CD14-positive monocyte (primary cell): Measurements from ENCODE around the gene ECM2. TPM values are rescaled to one million over a fixed set of nuclear protein-coding genes. Genes with fewer than 3 reads are reported as not detected.

Source experiments
- DNase-seq, 3 donors: peaks; one replicate each; pipeline ENCODE4 v3.0.0-alpha.2; 2011 to 2022
- H2AFZ ChIP-seq: 2 replicates; pipeline ENCODE4 v1.6.0; 2012; ENCODE audit warnings: mild to moderate bottlenecking, low read depth, low read length, inconsistent platforms; ENCODE audit not compliant: insufficient read depth, poor library complexity, severe bottlenecking
- H3K27ac ChIP-seq, 2 donors: 1 replicate in 1 of 2; 2 replicates in 1 of 2; pipeline ENCODE4 v1.5.1; 2012 to 2013; ENCODE audit warnings: low read length in 2 of 2, control low read depth in 1 of 2, inconsistent platforms in 1 of 2, low read depth in 1 of 2, mild to moderate bottlenecking in 1 of 2
- H3K27me3 ChIP-seq, 2 donors: one replicate each; pipeline versions ENCODE4 v1.6.0 to v1.6.1; 2011 to 2013; ENCODE audit warnings: low read length in 2 of 2; ENCODE audit not compliant: control insufficient read depth in 2 of 2, insufficient read depth in 2 of 2
- H3K36me3 ChIP-seq, 2 donors: replicated peaks in 1 of 2; 1 replicate in 1 of 2; 2 replicates in 1 of 2; pipeline versions ENCODE4 v1.5.1 to v1.6.1; 2012 to 2013; ENCODE audit warnings: low read length in 2 of 2, control low read depth in 1 of 2, inconsistent platforms in 1 of 2, mild to moderate bottlenecking in 1 of 2; ENCODE audit not compliant: insufficient read depth in 2 of 2, control insufficient read depth in 1 of 2
- H3K4me1 ChIP-seq, 2 donors: 1 replicate in 1 of 2; 2 replicates in 1 of 2; pipeline versions ENCODE4 v1.5.1 to v1.6.1; 2012 to 2013; ENCODE audit warnings: low read length in 2 of 2, control low read depth in 1 of 2, inconsistent platforms in 1 of 2, mild to moderate bottlenecking in 1 of 2, moderate library complexity in 1 of 2; ENCODE audit not compliant: insufficient read depth in 2 of 2, control insufficient read depth in 1 of 2
- H3K4me2 ChIP-seq: replicated peaks from 2 replicates; pipeline ENCODE3; 2012; ENCODE audit warnings: low read length, moderate library complexity, mild to moderate bottlenecking; ENCODE audit not compliant: poor library complexity, severe bottlenecking; ENCODE audit errors: extremely low read depth
- H3K4me3 ChIP-seq, 3 experiments: fragments of 200-600 bp in 1 of 3; sonication (generic) in 1 of 3; replicated peaks in 1 of 3; 1 replicate in 2 of 3; 2 replicates in 1 of 3; pipeline ENCODE4 v1.5.1; 2011 to 2013; ENCODE audit warnings: low read length in 3 of 3, mild to moderate bottlenecking in 3 of 3, control low read depth in 2 of 3, low read depth in 2 of 3, inconsistent platforms in 1 of 3, moderate library complexity in 1 of 3
- H3K79me2 ChIP-seq: 2 replicates; pipeline ENCODE4 v1.6.0; 2012; ENCODE audit warnings: mild to moderate bottlenecking, control low read depth, inconsistent platforms, low read length, moderate library complexity; ENCODE audit not compliant: insufficient read depth
- H3K9ac ChIP-seq: 2 replicates; pipeline ENCODE4 v1.6.0; 2017; ENCODE audit warnings: low read length, mild to moderate bottlenecking; ENCODE audit not compliant: insufficient read depth, poor library complexity, severe bottlenecking
- H3K9me3 ChIP-seq, 2 donors: replicated peaks in 1 of 2; 1 replicate in 1 of 2; 2 replicates in 1 of 2; pipeline versions ENCODE4 v1.5.1 to v1.6.1; 2012 to 2013; ENCODE audit warnings: low read length in 2 of 2, control low read depth in 1 of 2; ENCODE audit not compliant: control insufficient read depth in 1 of 2, insufficient read depth in 1 of 2
- H4K20me1 ChIP-seq: 2 replicates; pipeline ENCODE4 v1.6.0; 2012; ENCODE audit warnings: mild to moderate bottlenecking, low read length, control low read depth, moderate library complexity; ENCODE audit not compliant: insufficient read depth
- H3K27ac Mint-ChIP-seq, 7 donors: one replicate each; pipeline ENCODE4 v1.8.0; 2020; ENCODE audit warnings: mild to moderate bottlenecking in 7 of 7, mixed read lengths in 7 of 7, moderate library complexity in 6 of 7, inconsistent platforms in 2 of 7
- H3K27me3 Mint-ChIP-seq, 3 donors: one replicate each; pipeline ENCODE4 v1.8.0; 2021 to 2022; ENCODE audit warnings: low read depth in 3 of 3, mild to moderate bottlenecking in 3 of 3, mixed read lengths in 3 of 3, moderate library complexity in 3 of 3, inconsistent platforms in 1 of 3
- H3K36me3 Mint-ChIP-seq, 2 donors: one replicate each; pipeline ENCODE4 v1.8.0; 2020; ENCODE audit warnings: mixed read lengths in 2 of 2, inconsistent platforms in 1 of 2, mild to moderate bottlenecking in 1 of 2
- H3K4me1 Mint-ChIP-seq: one replicate; pipeline ENCODE4 v1.8.0; 2020; ENCODE audit warnings: mild to moderate bottlenecking, mixed read lengths
- H3K4me3 Mint-ChIP-seq, 2 donors: one replicate each; pipeline ENCODE4 v1.8.0; 2020; ENCODE audit warnings: mild to moderate bottlenecking in 2 of 2, mixed read lengths in 2 of 2, moderate library complexity in 1 of 2
- H3K9me3 Mint-ChIP-seq, 7 donors: one replicate each; pipeline ENCODE4 v1.8.0; 2020 to 2022; ENCODE audit warnings: mixed read lengths in 7 of 7, mild to moderate bottlenecking in 6 of 7, moderate library complexity in 6 of 7, inconsistent platforms in 2 of 7
- CTCF ChIP-seq: fragments of 200-600 bp; IDR thresholded peaks from one replicate; pipeline ENCODE4 v1.8.0; 2022; ENCODE audit warnings: antibody characterized with exemption, mild to moderate bottlenecking
- WGBS: methylation state at CpG from one replicate; pipeline ENCODE4 v1.1.5; 2013; ENCODE audit warnings: missing lambda C conversion rate; ENCODE audit not compliant: insufficient coverage; 5-methylcytosine and 5-hydroxymethylcytosine counted together
- intact Hi-C, 2 donors: fragments of 100-400 bp; cut with micrococcal nuclease; formaldehyde crosslinking; loops; one replicate each; pipeline versions ENCODE4 v1.15.0 to v1.15.1; 2023
- polyA plus RNA-seq, 3 donors: library from polyadenylated mRNA; depleted of rRNA in 1 of 3; unstranded in 2 of 3; stranded (reverse) in 1 of 3; fragments of 300-500 nt in 2 of 3; fragments of >200 nt in 1 of 3; fragmentation: Illumina TruSeq in 2 of 3; gene quantifications; 1 replicate in 2 of 3; 2 replicates in 1 of 3; pipeline ENCODE4 v1.2.3, GENCODE V29; 2012 to 2021

The ECM2 gene
- polyA plus RNA-seq, 3 donors = 0.15 TPM; not detected in 2

DNA sequence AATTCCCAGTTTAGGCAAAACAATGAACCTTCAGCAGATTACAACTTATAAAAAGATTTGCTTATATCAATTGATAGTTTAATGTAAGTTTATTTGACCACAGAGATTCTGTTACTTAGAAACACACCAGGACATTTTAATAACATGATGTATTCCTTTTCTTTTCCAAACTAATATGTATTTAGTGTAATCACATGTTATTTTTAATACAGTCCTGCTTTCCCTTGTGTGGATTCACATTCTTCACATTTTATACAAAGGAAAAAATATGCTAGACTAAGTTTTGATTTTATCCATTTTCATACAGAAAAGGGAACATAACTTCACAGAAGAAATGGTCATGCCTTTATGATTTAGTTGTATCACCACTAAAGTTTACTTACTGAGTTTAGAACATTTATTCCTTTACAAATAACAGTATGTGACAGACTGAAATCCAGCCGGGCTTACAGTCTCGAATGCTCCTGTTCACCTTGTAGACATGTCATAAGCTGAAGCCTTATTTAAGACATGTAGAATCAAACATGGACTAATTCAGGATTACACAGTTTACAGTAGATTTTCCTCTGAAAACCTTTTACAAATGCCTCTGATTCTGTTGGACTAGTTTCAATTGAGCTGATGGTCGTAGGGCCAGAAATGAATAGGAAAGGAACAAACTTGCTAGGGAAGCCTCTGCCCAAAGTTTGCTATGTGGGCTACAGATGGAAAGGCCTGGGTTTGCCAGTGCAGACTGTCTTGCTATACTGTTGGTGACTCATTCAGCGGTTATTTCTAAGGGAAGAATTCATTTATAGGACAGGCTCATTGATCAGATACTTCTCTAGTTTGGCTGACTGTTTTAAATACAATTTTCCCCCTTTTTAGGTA is 46.9 kb downstream of the ECM2 start:
- Histone ChIP-seq H3K27ac (no peak overlapping the region), H3K27me3 (no peaks in the 10 kb centered on the region), H3K4me3 (no peak overlapping the region), H3K4me1 (no peaks in the 10 kb centered on the region), H4K20me1 (no peaks in the 10 kb centered on the region), H3K9ac (no peak overlapping the region), H3K9me3 (no peaks in the 10 kb centered on the region), H2AFZ (no peak overlapping the region), H3K79me2 (no peaks in the 10 kb centered on the region), H3K36me3 (no peaks in the 10 kb centered on the region), H3K4me2 (no peak overlapping the region)
- no peak for DNase-seq
- peak overlapping the region in 2 of 7 donors; percentile 57 to 60 for H3K27ac Mint-ChIP-seq
- H3K4me1 Mint-ChIP-seq = peaks cover 11% of the 10 kb centered on the region
- 86% methylated on average over 2 of the region's 4 CpGs for WGBS
- no peak overlapping the region for H3K4me3 Mint-ChIP-seq
- H3K27me3 Mint-ChIP-seq = peaks cover 0 to 3% (median 0%) of the 10 kb centered on the region in 3 donors
- intact Hi-C loops = no loop called here
- H3K9me3 Mint-ChIP-seq = no peaks in the 10 kb centered on the region
- peaks cover 0 to under 1% of the 10 kb centered on the region in 2 donors for H3K36me3 Mint-ChIP-seq
- TF ChIP-seq CTCF = no peak

DNA sequence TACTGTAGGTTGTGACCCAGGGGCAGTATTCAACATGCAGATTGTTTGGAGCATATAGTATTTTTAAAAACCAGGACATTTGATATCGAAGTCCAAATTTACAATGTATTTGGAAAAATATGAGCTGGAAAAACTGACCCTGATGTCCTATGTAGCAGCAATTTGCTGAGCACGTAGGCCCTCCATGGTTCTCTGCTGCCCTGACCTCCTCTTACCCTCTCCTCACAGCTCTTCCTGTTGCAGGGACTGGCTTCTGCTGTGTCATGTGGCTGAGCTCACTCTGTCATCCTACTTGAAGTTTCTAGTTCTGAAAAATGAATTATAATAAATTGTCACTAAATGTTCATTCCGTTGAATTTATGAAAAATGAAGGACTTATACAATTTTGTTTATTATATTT is 49.4 kb downstream of the ECM2 start:
- H3K4me3 Mint-ChIP-seq = no peak overlapping the region
- Histone ChIP-seq H3K79me2 (no peaks in the 10 kb centered on the region), H3K4me1 (no peaks in the 10 kb centered on the region), H3K9me3 (no peaks in the 10 kb centered on the region), H3K4me2 (no peak overlapping the region), H3K27ac (no peak overlapping the region), H3K36me3 (no peaks in the 10 kb centered on the region), H2AFZ (no peak overlapping the region), H4K20me1 (no peaks in the 10 kb centered on the region), H3K9ac (no peak overlapping the region), H3K4me3 (no peak overlapping the region), H3K27me3 (no peaks in the 10 kb centered on the region)
- H3K4me1 Mint-ChIP-seq = peaks cover 11% of the 10 kb centered on the region
- no peaks in the 10 kb centered on the region for H3K36me3 Mint-ChIP-seq
- WGBS = 50% methylated on average over 2 of the region's 3 CpGs
- intact Hi-C loops = no loop called here
- TF ChIP-seq CTCF = no peak
- H3K27me3 Mint-ChIP-seq = no peaks in the 10 kb centered on the region
- peaks cover 0 to 2% (median 0%) of the 10 kb centered on the region in 7 donors for H3K9me3 Mint-ChIP-seq
- no peak overlapping the region for H3K27ac Mint-ChIP-seq
- DNase-seq = no peak
